IMR-90 (cell line): ENCODE measurements around the gene ZNF423. TPM values are rescaled to one million over a fixed set of nuclear protein-coding genes. Genes with fewer than 3 reads are reported as not detected.

Experiments
- ATAC-seq: fragments of 200-7000 bp; cut with Tn5 transposase; 2 replicates; pipeline ENCODE4 v1.9.1; 2020; ENCODE audit warnings: low read depth, mild to moderate bottlenecking, moderate library complexity
- BruUV-seq: library from RNA; stranded (reverse); fragments of 400-500 nt; replicated peaks from 2 replicates; lab custom pipeline; 2021; lab: Mats Ljungman, UMichigan
- CTCF ChIA-PET: fragments of 300-600 bp; formaldehyde crosslinking; extraction: SDS; loops from one replicate; lab custom pipeline; 2021; ENCODE audit warnings: antibody characterized with exemption; lab: Yijun Ruan, JAX
- POLR2A ChIA-PET: fragments of 300-600 bp; sonication (Branson Sonifier 250); formaldehyde crosslinking; loops from one replicate; lab custom pipeline; 2022; ENCODE audit warnings: antibody characterized with exemption; ENCODE audit not compliant: unreplicated experiment; lab: Charles Lee
- DNase-seq: peaks from one replicate; pipeline ENCODE4 v3.0.0; 2013
- H2AFZ ChIP-seq: replicated peaks from 2 replicates; pipeline ENCODE3; 2013; ENCODE audit warnings: low read length, mild to moderate bottlenecking; ENCODE audit not compliant: poor library complexity
- H2AK5ac ChIP-seq: 2 replicates; pipeline ENCODE4 v1.6.1; 2013; ENCODE audit warnings: low read depth, low read length, inconsistent platforms
- H2AK9ac ChIP-seq: replicated peaks from 2 replicates; pipeline ENCODE3; 2013; ENCODE audit warnings: mild to moderate bottlenecking, low read depth, low read length, moderate library complexity; ENCODE audit not compliant: poor library complexity
- H2BK120ac ChIP-seq: 2 replicates; pipeline ENCODE4 v1.6.1; 2013; ENCODE audit warnings: low read depth, low read length, inconsistent platforms
- H2BK15ac ChIP-seq: 3 replicates; pipeline ENCODE4 v1.6.1; 2013; ENCODE audit warnings: low read depth, low read length, inconsistent platforms
- H2BK20ac ChIP-seq: 2 replicates; pipeline ENCODE4 v1.6.1; 2013; ENCODE audit warnings: low read depth, mild to moderate bottlenecking, inconsistent platforms, low read length, moderate library complexity
- H2BK5ac ChIP-seq: 2 replicates; pipeline ENCODE4 v1.6.1; 2013; ENCODE audit warnings: mild to moderate bottlenecking, low read depth, low read length, inconsistent platforms; ENCODE audit not compliant: poor library complexity, severe bottlenecking
- H3K14ac ChIP-seq: replicated peaks from 2 replicates; pipeline ENCODE4 v1.6.1; 2013; ENCODE audit warnings: low read depth, low read length, inconsistent platforms
- H3K18ac ChIP-seq: 2 replicates; pipeline ENCODE4 v1.6.1; 2013; ENCODE audit warnings: low read depth, low read length, control low read depth
- H3K23ac ChIP-seq: 2 replicates; pipeline ENCODE4 v1.6.1; 2013; ENCODE audit warnings: low read depth, low read length, inconsistent platforms
- H3K27ac ChIP-seq: 2 replicates; pipeline ENCODE4 v1.5.1; 2013; ENCODE audit warnings: mild to moderate bottlenecking, control low read depth, low read length; ENCODE audit not compliant: insufficient read depth
- H3K27me3 ChIP-seq: 2 replicates; pipeline ENCODE4 v1.6.1; 2013; ENCODE audit warnings: low read length; ENCODE audit not compliant: control insufficient read depth, insufficient read depth
- H3K36me3 ChIP-seq: 2 replicates; pipeline ENCODE4 v1.6.1; 2013; ENCODE audit warnings: low read length, mixed read lengths; ENCODE audit not compliant: control insufficient read depth, insufficient read depth
- H3K4ac ChIP-seq: 2 replicates; pipeline ENCODE4 v1.6.1; 2013; ENCODE audit warnings: low read depth, low read length, inconsistent platforms
- H3K4me1 ChIP-seq: 2 replicates; pipeline ENCODE4 v1.6.1; 2013; ENCODE audit warnings: low read length, mixed read lengths; ENCODE audit not compliant: control insufficient read depth, insufficient read depth
- H3K4me2 ChIP-seq: 2 replicates; pipeline ENCODE4 v1.6.1; 2013; ENCODE audit warnings: low read depth, mild to moderate bottlenecking, control low read depth, low read length, moderate library complexity
- H3K4me3 ChIP-seq: 2 replicates; pipeline ENCODE4 v1.5.1; 2013; ENCODE audit warnings: low read depth, mild to moderate bottlenecking, control low read depth, low read length, moderate library complexity; ENCODE audit not compliant: insufficient read depth
- H3K56ac ChIP-seq: 2 replicates; pipeline ENCODE4 v1.6.1; 2013; ENCODE audit warnings: low read length, inconsistent platforms; ENCODE audit not compliant: insufficient read depth; ENCODE audit errors: extremely low read depth
- H3K79me1 ChIP-seq, 2 experiments: 2 replicates each; pipeline ENCODE4 v1.6.1; 2013; ENCODE audit warnings: low read length in 2 of 2, inconsistent platforms in 1 of 2, low read depth in 1 of 2
- H3K9ac ChIP-seq: 2 replicates; pipeline ENCODE4 v1.6.1; 2013; ENCODE audit warnings: low read depth, low read length, control low read depth
- H3K9me1 ChIP-seq: 2 replicates; pipeline ENCODE4 v1.6.1; 2013; ENCODE audit warnings: low read length, inconsistent platforms; ENCODE audit not compliant: insufficient read depth
- H3K9me3 ChIP-seq: 2 replicates; pipeline ENCODE4 v1.6.1; 2013; ENCODE audit warnings: low read length; ENCODE audit not compliant: control insufficient read depth, insufficient read depth
- H4K20me1 ChIP-seq: 2 replicates; pipeline ENCODE4 v1.6.1; 2013; ENCODE audit warnings: low read length, inconsistent platforms; ENCODE audit not compliant: insufficient read depth
- H4K5ac ChIP-seq: 2 replicates; pipeline ENCODE4 v1.6.1; 2013; ENCODE audit warnings: mild to moderate bottlenecking, low read depth, low read length, control low read depth
- H4K8ac ChIP-seq, 2 experiments: 2 replicates each; pipeline ENCODE4 v1.6.1; 2013; ENCODE audit warnings: low read depth in 2 of 2, low read length in 2 of 2, control low read depth in 1 of 2, inconsistent platforms in 1 of 2
- H4K91ac ChIP-seq: 2 replicates; pipeline ENCODE4 v1.6.1; 2013; ENCODE audit warnings: low read depth, low read length, inconsistent platforms; ENCODE audit not compliant: insufficient read depth
- BHLHE40 ChIP-seq: fragments of 150-350 bp; IDR thresholded peaks from 2 replicates; pipeline ENCODE4 v1.6.1; 2016; ENCODE audit warnings: mild to moderate bottlenecking, low read depth, low read length
- CEBPB ChIP-seq: IDR thresholded peaks from 2 replicates; pipeline ENCODE4 v1.6.1; 2012; ENCODE audit warnings: low read depth, low read length, improper control_type of control experiment
- CHD1 ChIP-seq: IDR thresholded peaks from 2 replicates; pipeline ENCODE4 v1.6.1; 2012; ENCODE audit warnings: low read depth, low read length, improper control_type of control experiment
- CTCF ChIP-seq: conservative IDR thresholded peaks from 2 replicates; pipeline ENCODE4 v1.5.1; 2012; ENCODE audit warnings: mild to moderate bottlenecking, low read depth, low read length, improper control_type of control experiment
- ELK1 ChIP-seq: fragments of 150-350 bp; IDR thresholded peaks from 2 replicates; pipeline ENCODE4 v1.6.1; 2016; ENCODE audit warnings: low read depth, mild to moderate bottlenecking, low read length, moderate library complexity, borderline replicate concordance
- FOS ChIP-seq: fragments of 150-350 bp; IDR thresholded peaks from 2 replicates; pipeline ENCODE4 v1.6.1; 2016; ENCODE audit warnings: low read depth, low read length
- MAZ ChIP-seq: IDR thresholded peaks from 2 replicates; pipeline ENCODE4 v1.6.1; 2012; ENCODE audit warnings: low read depth, mild to moderate bottlenecking, low read length, improper control_type of control experiment, moderate library complexity, borderline replicate concordance
- MXI1 ChIP-seq: IDR thresholded peaks from 2 replicates; pipeline ENCODE4 v1.6.1; 2012; ENCODE audit warnings: low read depth, mild to moderate bottlenecking, low read length, moderate library complexity, borderline replicate concordance
- NFE2L2 ChIP-seq: fragments of 150-350 bp; IDR thresholded peaks from 2 replicates; pipeline ENCODE4 v1.6.1; 2016; ENCODE audit warnings: low read depth, mild to moderate bottlenecking, low read length
- POLR2A ChIP-seq: IDR thresholded peaks from 2 replicates; pipeline ENCODE4 v1.6.1; 2012; ENCODE audit warnings: mild to moderate bottlenecking, low read depth, low read length
- RAD21 ChIP-seq: IDR thresholded peaks from 2 replicates; pipeline ENCODE4 v1.6.1; 2012; ENCODE audit warnings: low read length, improper control_type of control experiment
- RCOR1 ChIP-seq: IDR thresholded peaks from 2 replicates; pipeline ENCODE4 v1.6.1; 2012; ENCODE audit warnings: mild to moderate bottlenecking, low read length, improper control_type of control experiment; ENCODE audit not compliant: insufficient replicate concordance
- RFX5 ChIP-seq: IDR thresholded peaks from 2 replicates; pipeline ENCODE4 v1.8.0; 2012; ENCODE audit warnings: low read depth, mild to moderate bottlenecking, low read length, moderate library complexity
- SMC3 ChIP-seq: fragments of 150-350 bp; IDR thresholded peaks from 2 replicates; pipeline ENCODE4 v1.6.1; 2016; ENCODE audit warnings: low read depth, mild to moderate bottlenecking, antibody characterized with exemption, low read length, moderate library complexity
- USF2 ChIP-seq: fragments of 150-350 bp; IDR thresholded peaks from 2 replicates; pipeline ENCODE4 v1.6.1; 2017; ENCODE audit warnings: mild to moderate bottlenecking, antibody characterized with exemption, low read length, low read depth
- WGBS, 2 experiments: methylation state at CpG; one replicate each; pipeline versions ENCODE4 v1.1.5 to v1.1.7; 2013; ENCODE audit warnings: missing lambda C conversion rate in 2 of 2; ENCODE audit not compliant: insufficient read length in 1 of 2; ENCODE audit errors: extremely low coverage in 2 of 2; 5-methylcytosine and 5-hydroxymethylcytosine counted together
- dilution Hi-C: fragments of 300-500 bp; cut with HindIII; formaldehyde crosslinking; loops from one replicate; pipeline ENCODE4 v1.14.3; 2018; ENCODE audit warnings: low sequenced_read_pairs; ENCODE audit not compliant: unreplicated experiment
- in situ Hi-C: fragments of 300-500 bp; cut with MboI; formaldehyde crosslinking; loops from 3 replicates; pipeline ENCODE4 v1.14.3; 2019; ENCODE audit warnings: low sequenced_read_pairs, inconsistent platforms, mixed read lengths
- intact Hi-C: fragments of 100-400 bp; cut with micrococcal nuclease; formaldehyde crosslinking; loops from 2 replicates; pipeline ENCODE4 v1.10.0; 2022
- polyA plus RNA-seq, 3 experiments: library from polyadenylated mRNA; depleted of rRNA; stranded (reverse); fragments of >200 nt; gene quantifications; 2 replicates each; pipeline ENCODE4 v1.2.3, GENCODE V29; 2012; ENCODE audit warnings: low replicate concordance in 1 of 3
- total RNA-seq: library from RNA; depleted of rRNA; stranded (reverse); fragments of >200 nt; gene quantifications from 2 replicates; pipeline ENCODE4 v1.2.3, GENCODE V29; 2012

The ZNF423 gene
- total and polyA plus RNA-seq, 2 of the 4 experiments (the other 2 are of a cell fraction), result under 0.01 to 0.10 TPM

GRCh38 chr16:49800876-49801275 is 55.0 kb downstream of the ZNF423 start:
- intact Hi-C loops, result no loop called here
- no peak overlapping the region for H4K5ac ChIP-seq
- H2BK120ac ChIP-seq, result no peak overlapping the region
- H3K4me3 ChIP-seq, result no peak overlapping the region
- no peak overlapping the region for H2BK5ac ChIP-seq
- no peak overlapping the region for H3K23ac ChIP-seq
- no peak overlapping the region for H3K14ac ChIP-seq
- no peak overlapping the region for H2BK15ac ChIP-seq
- ChIA-PET CTCF (no interaction called here), POLR2A (no interaction called here)
- H3K56ac ChIP-seq, result no peak overlapping the region
- no peaks in the 10 kb centered on the region for H3K9me1 ChIP-seq
- no peak for DNase-seq
- no peaks in the 10 kb centered on the region for H3K79me1 ChIP-seq
- H4K91ac ChIP-seq, result no peak overlapping the region
- H3K4me2 ChIP-seq, result no peak overlapping the region
- no peak for ATAC-seq
- H3K9me3 ChIP-seq, result no peaks in the 10 kb centered on the region
- dilution Hi-C loops, result no loop called here
- H2AK9ac ChIP-seq, result no peak overlapping the region
- no TSS peak for BruUV-seq
- H3K27ac ChIP-seq, result no peak overlapping the region
- peaks cover 3% of the 10 kb centered on the region; the same call in 1 of the 2 replicates for H3K27me3 ChIP-seq
- H3K18ac ChIP-seq, result no peak overlapping the region
- H3K36me3 ChIP-seq, result no peaks in the 10 kb centered on the region
- in situ Hi-C loops, result no loop called here
- no peak overlapping the region for H3K4ac ChIP-seq
- H4K8ac ChIP-seq, result no peak overlapping the region
- no peak overlapping the region for H2AK5ac ChIP-seq
- 58% methylated on average over 4 of the region's 11 CpGs; no CpG with 5 or more reads in 1 of the 2 experiments for WGBS, 2 experiments
- no peak overlapping the region for H3K9ac ChIP-seq
- no peak overlapping the region for H2BK20ac ChIP-seq
- no peaks in the 10 kb centered on the region for H3K4me1 ChIP-seq
- no peak overlapping the region for H2AFZ ChIP-seq
- H4K20me1 ChIP-seq, result no peaks in the 10 kb centered on the region
- TF ChIP-seq CEBPB (no peak), SMC3 (no peak), POLR2A (no peak), USF2 (no peak), MAZ (no peak), RFX5 (no peak), CTCF (no peak), ELK1 (no peak), RCOR1 (no peak), RAD21 (no peak), BHLHE40 (no peak), MXI1 (no peak), FOS (no peak), NFE2L2 (no peak), CHD1 (no peak)
